ENCODE results near the gene DMRT3.

DNA sequence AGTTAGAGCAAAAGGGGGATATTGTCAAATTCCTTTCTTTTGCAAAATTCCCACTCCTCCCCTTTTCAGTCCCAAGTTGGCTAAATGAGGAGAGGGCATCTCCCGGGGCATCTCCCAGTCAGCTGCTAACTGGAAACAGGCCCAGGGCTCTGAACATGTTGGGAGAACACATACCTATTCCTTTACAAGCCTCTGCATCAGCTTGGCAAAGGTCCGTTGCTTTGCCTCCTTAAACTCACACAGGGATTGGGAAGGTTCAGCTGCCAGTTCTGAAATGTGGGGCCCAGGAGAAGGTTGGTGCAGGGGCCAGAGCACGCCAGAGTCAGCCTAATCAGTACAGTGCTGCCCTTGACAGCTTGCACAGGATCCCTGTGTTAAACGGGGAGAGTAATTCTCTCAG, 11.0 kb upstream of the DMRT3 start:
- TF ChIP-seq CTCF (conservative IDR thresholded peaks at IDR 0.05), result no peak
- TF ChIP-seq ZFX (IDR thresholded peaks at IDR 0.05), result no peak

Measured in C4-2B (cell line).